NB4 (cell line): ENCODE measurements around the gene SMC2.
A peak's percentile ranks its signal among the peaks of the same experiment; 100 is the strongest.

Experiments
- DNase-seq: peaks from one replicate; pipeline ENCODE4 v3.0.0; 2010; ENCODE audit warnings: low read depth
- H3K4me3 ChIP-seq: one replicate; pipeline ENCODE4 v1.5.1; 2011; ENCODE audit warnings: mild to moderate bottlenecking, low read depth, low read length, moderate library complexity
- MYC ChIP-seq: IDR thresholded peaks from 2 replicates; pipeline ENCODE4 v1.6.1; 2011; ENCODE audit warnings: low read depth, low read length
- POLR2A ChIP-seq: IDR thresholded peaks from 2 replicates; pipeline ENCODE4 v1.6.1; 2011; ENCODE audit warnings: mild to moderate bottlenecking; ENCODE audit not compliant: insufficient read length; ENCODE audit errors: extremely low read depth
- TF ChIP-seq, protein P1 (sequence below): IDR thresholded peaks from one replicate; pipeline ENCODE4 v1.5.1; 2012; ENCODE audit warnings: low read depth, low read length
- TF ChIP-seq, protein P2 (sequence below): IDR thresholded peaks from 2 replicates; pipeline ENCODE4 v1.6.1; 2011; ENCODE audit warnings: low read depth, low read length

SMC2 gene

GRCh38 chr9:104073770-104074133 is 20.4 kb upstream of the SMC2 start:
- TF ChIP-seq, protein P1, sequence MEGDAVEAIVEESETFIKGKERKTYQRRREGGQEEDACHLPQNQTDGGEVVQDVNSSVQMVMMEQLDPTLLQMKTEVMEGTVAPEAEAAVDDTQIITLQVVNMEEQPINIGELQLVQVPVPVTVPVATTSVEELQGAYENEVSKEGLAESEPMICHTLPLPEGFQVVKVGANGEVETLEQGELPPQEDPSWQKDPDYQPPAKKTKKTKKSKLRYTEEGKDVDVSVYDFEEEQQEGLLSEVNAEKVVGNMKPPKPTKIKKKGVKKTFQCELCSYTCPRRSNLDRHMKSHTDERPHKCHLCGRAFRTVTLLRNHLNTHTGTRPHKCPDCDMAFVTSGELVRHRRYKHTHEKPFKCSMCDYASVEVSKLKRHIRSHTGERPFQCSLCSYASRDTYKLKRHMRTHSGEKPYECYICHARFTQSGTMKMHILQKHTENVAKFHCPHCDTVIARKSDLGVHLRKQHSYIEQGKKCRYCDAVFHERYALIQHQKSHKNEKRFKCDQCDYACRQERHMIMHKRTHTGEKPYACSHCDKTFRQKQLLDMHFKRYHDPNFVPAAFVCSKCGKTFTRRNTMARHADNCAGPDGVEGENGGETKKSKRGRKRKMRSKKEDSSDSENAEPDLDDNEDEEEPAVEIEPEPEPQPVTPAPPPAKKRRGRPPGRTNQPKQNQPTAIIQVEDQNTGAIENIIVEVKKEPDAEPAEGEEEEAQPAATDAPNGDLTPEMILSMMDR: no peak
- no peak for TF ChIP-seq POLR2A
- no peak for TF ChIP-seq MYC
- TF ChIP-seq, protein P2, sequence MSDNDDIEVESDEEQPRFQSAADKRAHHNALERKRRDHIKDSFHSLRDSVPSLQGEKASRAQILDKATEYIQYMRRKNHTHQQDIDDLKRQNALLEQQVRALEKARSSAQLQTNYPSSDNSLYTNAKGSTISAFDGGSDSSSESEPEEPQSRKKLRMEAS: no peak
- H3K4me3 ChIP-seq: no peak overlapping the region
- DNase-seq: no peak

GRCh38 chr9:104074876-104075275 is 19.2 kb upstream of the SMC2 start:
- no peak overlapping the region for H3K4me3 ChIP-seq
- TF ChIP-seq, protein P1: no peak
- TF ChIP-seq MYC (no peak), POLR2A (no peak)
- TF ChIP-seq, protein P2: no peak
- DNase-seq: no peak

- TF ChIP-seq, protein P1: no peak
- TF ChIP-seq POLR2A: no peak
- TF ChIP-seq, protein P2: no peak
- no peak for TF ChIP-seq MYC
- DNase-seq: peak; percentile 20
- H3K4me3 ChIP-seq: no peak overlapping the region
Observed at GRCh38 chr9:104075801-104076753, 18.0 kb upstream of the SMC2 start.

DNA sequence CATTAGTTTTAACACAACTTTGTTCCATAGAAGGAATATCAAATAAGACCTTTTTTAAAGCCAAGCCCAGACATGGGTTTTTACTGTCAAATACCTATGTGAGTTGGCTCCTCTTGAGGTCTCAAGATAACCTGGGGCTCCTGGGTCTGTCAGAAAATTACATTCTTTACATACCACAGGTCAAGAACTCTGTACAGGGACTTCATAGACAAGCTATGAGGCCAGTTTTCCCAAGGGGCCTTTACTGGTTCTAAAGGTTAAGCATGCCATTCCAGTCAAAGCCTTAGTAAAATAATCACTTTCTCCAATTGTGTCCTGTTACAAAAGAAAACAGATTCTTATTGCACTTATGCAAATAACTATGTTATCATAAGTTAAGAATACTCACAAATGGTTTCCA is 15.5 kb upstream of the SMC2 start:
- TF ChIP-seq MYC (no peak), POLR2A (no peak)
- TF ChIP-seq, protein P1: no peak
- TF ChIP-seq, protein P2: no peak
- H3K4me3 ChIP-seq: no peak overlapping the region
- no peak for DNase-seq

DNA sequence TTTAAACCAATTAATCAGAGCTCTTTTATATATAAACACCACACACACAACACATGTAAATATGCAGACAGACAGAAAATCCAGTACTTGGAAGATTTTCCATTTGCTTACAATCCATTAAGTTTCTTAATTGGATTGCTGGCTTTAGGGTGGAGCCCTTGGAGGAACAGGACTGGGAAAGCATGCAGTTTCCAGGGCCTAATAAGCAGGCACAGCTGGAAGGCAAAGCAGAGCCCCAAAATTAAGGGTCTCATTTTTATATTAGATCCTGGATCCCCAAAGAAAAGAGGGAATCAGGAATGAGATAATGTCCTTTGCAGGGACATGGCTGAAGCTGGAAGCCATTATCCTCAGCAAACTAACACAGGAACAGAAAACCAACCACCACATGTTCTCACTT is 13.1 kb upstream of the SMC2 start:
- TF ChIP-seq, protein P1: no peak
- TF ChIP-seq POLR2A (no peak), MYC (no peak)
- TF ChIP-seq, protein P2: no peak

DNA sequence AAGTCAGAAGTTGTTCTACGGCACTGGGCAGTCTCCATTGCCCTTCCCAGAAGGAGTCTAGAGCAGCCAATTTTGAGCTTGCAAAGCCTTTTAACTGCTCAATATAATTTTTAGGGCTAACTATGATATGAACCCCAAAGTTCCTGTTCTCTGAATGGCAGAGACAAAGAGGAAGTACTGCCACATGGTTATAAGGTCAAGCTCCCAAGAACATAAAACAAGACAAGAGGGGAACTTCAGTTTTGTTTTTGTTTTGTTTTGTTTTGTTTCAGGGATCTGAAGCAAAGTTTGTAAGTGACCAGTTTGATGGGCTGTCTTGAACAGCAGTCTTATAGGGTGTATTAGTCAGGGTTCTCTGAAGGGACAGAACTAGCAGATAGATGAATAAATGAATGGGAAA is 11.9 kb upstream of the SMC2 start:
- TF ChIP-seq POLR2A: no peak
- TF ChIP-seq, protein P1: no peak
- TF ChIP-seq, protein P2: no peak
- TF ChIP-seq MYC: no peak
- H3K4me3 ChIP-seq: no peak overlapping the region
- DNase-seq: no peak

More for the DNA sequence above, 13.1 kb upstream of the SMC2 start:
- DNase-seq: no peak
- H3K4me3 ChIP-seq: no peak overlapping the region
